ENCODE data around the gene MAN2C1. TPM values are rescaled to one million over a fixed set of nuclear protein-coding genes. Genes with fewer than 3 reads are reported as not detected.

The MAN2C1 gene
- total and polyA plus RNA-seq, 2 donors (not counting 1 experiment from before 2014, with no cell fraction given): 186 to 229 TPM

DNA sequence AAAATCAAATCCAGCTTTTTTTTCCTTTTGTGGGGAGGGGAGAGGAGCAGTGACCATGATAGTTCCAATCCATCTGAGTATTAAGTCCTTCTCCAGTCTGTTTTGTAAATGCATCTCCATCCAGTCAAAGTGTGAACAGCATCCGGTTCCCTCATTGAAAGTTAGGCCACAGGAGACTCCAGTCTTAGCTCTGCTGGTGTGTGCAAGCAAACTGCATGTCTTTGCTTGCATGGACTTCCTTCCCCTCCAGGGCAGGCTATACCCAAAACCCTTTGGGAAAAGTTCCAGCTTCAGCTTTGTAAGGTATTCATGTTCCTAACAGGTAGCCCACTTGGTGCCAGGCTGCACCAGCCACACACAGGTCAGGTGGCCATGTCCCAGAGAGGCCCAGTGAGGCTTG lies 3.1 kb upstream of the MAN2C1 start:
- Mint-ChIP-seq H3K27me3 (no peaks in the 10 kb centered on the region), H3K4me1 (peaks cover 29% of the 10 kb centered on the region), H3K4me3 (no peak overlapping the region), H3K9me3 (ENCODE audit: insufficient read depth) (no peaks in the 10 kb centered on the region), H3K27ac (no peak overlapping the region)
- peaks cover 2 to 45% of the 10 kb centered on the region in 2 experiments for H3K36me3 ChIP-seq (replicated peaks in 1 of 2; ENCODE audit: control extremely low read depth in 1 of 2, control insufficient read depth in 1 of 2, extremely low read depth in 1 of 2, insufficient read depth in 2 of 2, low read length in 1 of 2)
- H3K79me2 ChIP-seq (ENCODE audit: control insufficient read depth, insufficient read depth, low read length): peaks cover 4% of the 10 kb centered on the region
- no peak overlapping the region for H3K4me2 ChIP-seq (replicated peaks; ENCODE audit: low read depth, low read length, poor library complexity, severe bottlenecking)
- peaks cover 13 to 19% of the 10 kb centered on the region in 2 donors for H3K4me1 ChIP-seq (ENCODE audit: control insufficient read depth in 2 of 2, insufficient read depth in 2 of 2, low read length in 2 of 2)
- H2AFZ ChIP-seq (ENCODE audit: insufficient read depth, low read depth, low read length, poor library complexity, severe bottlenecking): no peak overlapping the region
- ATAC-seq (ENCODE audit: low read depth): no peak
- no peak for DNase-seq
- peaks cover 11% of the 10 kb centered on the region for H4K20me1 ChIP-seq (ENCODE audit: control insufficient read depth, insufficient read depth, low read length, poor library complexity, severe bottlenecking)
- 92% methylated on average over 1 of the region's 1 CpG for WGBS (ENCODE audit: insufficient coverage)
- no peak overlapping the region for H3K4me3 ChIP-seq (ENCODE audit: control extremely low read depth in 1 of 5, extremely low read depth in 1 of 5, insufficient read depth in 1 of 5, low read depth in 2 of 5, low read length in 4 of 5)
- no peak for TF ChIP-seq EZH2 (IDR thresholded peaks at IDR 0.05; ENCODE audit: borderline replicate concordance, insufficient read depth, low read depth, low read length, poor library complexity, severe bottlenecking)
- TF ChIP-seq, protein P1, sequence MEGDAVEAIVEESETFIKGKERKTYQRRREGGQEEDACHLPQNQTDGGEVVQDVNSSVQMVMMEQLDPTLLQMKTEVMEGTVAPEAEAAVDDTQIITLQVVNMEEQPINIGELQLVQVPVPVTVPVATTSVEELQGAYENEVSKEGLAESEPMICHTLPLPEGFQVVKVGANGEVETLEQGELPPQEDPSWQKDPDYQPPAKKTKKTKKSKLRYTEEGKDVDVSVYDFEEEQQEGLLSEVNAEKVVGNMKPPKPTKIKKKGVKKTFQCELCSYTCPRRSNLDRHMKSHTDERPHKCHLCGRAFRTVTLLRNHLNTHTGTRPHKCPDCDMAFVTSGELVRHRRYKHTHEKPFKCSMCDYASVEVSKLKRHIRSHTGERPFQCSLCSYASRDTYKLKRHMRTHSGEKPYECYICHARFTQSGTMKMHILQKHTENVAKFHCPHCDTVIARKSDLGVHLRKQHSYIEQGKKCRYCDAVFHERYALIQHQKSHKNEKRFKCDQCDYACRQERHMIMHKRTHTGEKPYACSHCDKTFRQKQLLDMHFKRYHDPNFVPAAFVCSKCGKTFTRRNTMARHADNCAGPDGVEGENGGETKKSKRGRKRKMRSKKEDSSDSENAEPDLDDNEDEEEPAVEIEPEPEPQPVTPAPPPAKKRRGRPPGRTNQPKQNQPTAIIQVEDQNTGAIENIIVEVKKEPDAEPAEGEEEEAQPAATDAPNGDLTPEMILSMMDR (IDR thresholded peaks at IDR 0.05): no peak
- H3K9ac ChIP-seq (ENCODE audit: low read length): no peak overlapping the region
- CTCF ChIA-PET: interaction anchor here (0.6 kb wide), 1 partner anchor 438 kb away, joined by 3 read pairs; no protein-coding TSS in a partner anchor
- H3K27ac ChIP-seq (ENCODE audit: low read length in 2 of 2): no peak overlapping the region
- H3K27me3 ChIP-seq (replicated peaks in 1 of 4; ENCODE audit: control extremely low read depth in 1 of 4, control insufficient read depth in 3 of 4, insufficient read depth in 4 of 4, low read length in 3 of 4): no peaks in the 10 kb centered on the region
- POLR2A ChIA-PET: no interaction called here
- H3K9me3 ChIP-seq (ENCODE audit: control extremely low read depth in 1 of 3, control insufficient read depth in 2 of 3, insufficient read depth in 1 of 3, low read length in 2 of 3): no peaks in the 10 kb centered on the region
- intact Hi-C loops (cut with micrococcal nuclease): no loop called here

DNA sequence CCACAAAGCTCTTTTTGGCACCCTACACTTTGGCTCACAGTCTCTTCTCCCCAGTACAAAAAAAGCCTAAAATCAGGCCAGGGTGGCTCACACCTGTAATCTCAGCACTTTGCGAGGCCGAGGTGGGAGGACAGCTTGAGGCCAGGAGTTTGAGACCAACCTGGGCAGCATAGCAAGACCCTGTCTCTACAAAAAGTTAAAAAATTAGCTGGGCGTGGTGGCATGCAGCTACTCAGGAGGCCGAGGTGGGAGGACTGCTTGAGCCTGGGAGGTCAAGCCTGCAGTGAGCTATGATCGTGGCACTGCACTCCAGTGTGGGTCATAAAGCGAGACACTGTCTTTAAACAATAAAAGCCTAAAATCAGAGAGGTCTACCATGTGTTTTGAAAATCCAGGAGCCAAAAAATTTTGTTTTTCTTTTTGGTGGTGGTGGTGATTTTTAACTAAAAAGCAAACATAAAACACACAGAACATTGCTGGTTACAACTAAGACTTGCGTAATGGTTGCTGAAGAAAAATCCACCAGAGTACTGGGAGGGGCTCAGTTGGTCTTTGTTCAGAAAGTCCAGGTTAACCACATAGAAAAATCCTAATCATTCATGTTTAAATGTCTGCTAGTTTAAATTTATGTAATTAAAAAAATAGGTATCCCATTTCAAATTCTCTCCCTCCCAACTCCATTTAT lies 1.6 kb upstream of the MAN2C1 start:
- Histone ChIP-seq H2AFZ (ENCODE audit: insufficient read depth, low read depth, low read length, poor library complexity, severe bottlenecking) (no peak overlapping the region), H3K4me1 (ENCODE audit: control insufficient read depth in 2 of 2, insufficient read depth in 2 of 2, low read length in 2 of 2) (peaks cover 13 to 19% of the 10 kb centered on the region in 2 donors), H4K20me1 (ENCODE audit: control insufficient read depth, insufficient read depth, low read length, poor library complexity, severe bottlenecking) (peaks cover 11% of the 10 kb centered on the region), H3K9me3 (ENCODE audit: control extremely low read depth in 1 of 3, control insufficient read depth in 2 of 3, insufficient read depth in 1 of 3, low read length in 2 of 3) (no peaks in the 10 kb centered on the region), H3K27me3 (replicated peaks in 1 of 4; ENCODE audit: control extremely low read depth in 1 of 4, control insufficient read depth in 3 of 4, insufficient read depth in 4 of 4, low read length in 3 of 4) (no peaks in the 10 kb centered on the region), H3K4me3 (ENCODE audit: control extremely low read depth in 1 of 5, extremely low read depth in 1 of 5, insufficient read depth in 1 of 5, low read depth in 2 of 5, low read length in 4 of 5) (no peak overlapping the region), H3K79me2 (ENCODE audit: control insufficient read depth, insufficient read depth, low read length) (peaks cover 4% of the 10 kb centered on the region), H3K27ac (ENCODE audit: low read length in 2 of 2) (peak overlapping the region; percentile 98 to 99), H3K36me3 (replicated peaks in 1 of 2; ENCODE audit: control extremely low read depth in 1 of 2, control insufficient read depth in 1 of 2, extremely low read depth in 1 of 2, insufficient read depth in 2 of 2, low read length in 1 of 2) (peaks cover 0 to 41% of the 10 kb centered on the region in 2 experiments), H3K4me2 (replicated peaks; ENCODE audit: low read depth, low read length, poor library complexity, severe bottlenecking) (no peak overlapping the region), H3K9ac (ENCODE audit: low read length) (no peak overlapping the region)
- intact Hi-C loops (cut with micrococcal nuclease): loop anchor here (5.0 kb wide), 1 partner anchor 433 kb away; the partner anchor contains the start of gene COX5A
- no peak for TF ChIP-seq EZH2 (IDR thresholded peaks at IDR 0.05; ENCODE audit: borderline replicate concordance, insufficient read depth, low read depth, low read length, poor library complexity, severe bottlenecking)
- TF ChIP-seq, protein P1 (IDR thresholded peaks at IDR 0.05): no peak
- H3K4me1 Mint-ChIP-seq: peaks cover 29% of the 10 kb centered on the region
- CTCF ChIA-PET: interaction anchor here (2.7 to 4.3 kb wide), 4 partner anchors 10 to 313 kb away, joined by 15 to 51 read pairs (median 26); partner anchors contain the start of gene SIN3A
- WGBS (ENCODE audit: insufficient coverage): 98% methylated on average over 6 of the region's 7 CpGs
- H3K27ac Mint-ChIP-seq: no peak overlapping the region
- peak overlapping the region; percentile 93 for H3K4me3 Mint-ChIP-seq
- no peak for ATAC-seq (ENCODE audit: low read depth)
- H3K27me3 Mint-ChIP-seq: no peaks in the 10 kb centered on the region
- POLR2A ChIA-PET: interaction anchor here (3.9 kb wide), 1 partner anchor 83 kb away, joined by 62 read pairs; the partner anchor contains the start of gene SIN3A
- no peak for DNase-seq
- H3K9me3 Mint-ChIP-seq (ENCODE audit: insufficient read depth): no peaks in the 10 kb centered on the region

Measured in B cell (primary cell).